Muscle layer of colon (tissue), 2 donors: ENCODE measurements around the gene HBE1.
"Not testable (repeated sequence)": the region's sequence is repeated elsewhere in the genome, so short reads cannot be mapped to it uniquely, and the experiment has no call there.

Experiments used
- H3K27ac ChIP-seq: one replicate; pipeline ENCODE4 v1.7.0; 2013; ENCODE audit warnings: low read depth, mild to moderate bottlenecking, low read length, moderate library complexity
- H3K27me3 ChIP-seq, 2 donors: one replicate each; pipeline ENCODE4 v1.7.0; 2013; ENCODE audit warnings: low read length in 2 of 2, mild to moderate bottlenecking in 2 of 2; ENCODE audit not compliant: insufficient read depth in 2 of 2, control insufficient read depth in 1 of 2
- H3K36me3 ChIP-seq: one replicate; pipeline ENCODE4 v1.7.0; 2013; ENCODE audit warnings: mild to moderate bottlenecking, low read length; ENCODE audit not compliant: insufficient read depth
- H3K4me1 ChIP-seq: one replicate; pipeline ENCODE4 v1.7.0; 2013; ENCODE audit warnings: mild to moderate bottlenecking, low read length; ENCODE audit not compliant: insufficient read depth
- H3K4me3 ChIP-seq, 2 donors: one replicate each; pipeline ENCODE4 v1.7.0; 2013; ENCODE audit warnings: low read length in 2 of 2, low read depth in 1 of 2, mild to moderate bottlenecking in 1 of 2, moderate library complexity in 1 of 2
- H3K9ac ChIP-seq: one replicate; pipeline ENCODE4 v1.7.0; 2013; ENCODE audit warnings: low read length
- H3K9me3 ChIP-seq: one replicate; pipeline ENCODE4 v1.7.0; 2013; ENCODE audit warnings: mild to moderate bottlenecking, low read length
- donor health status: abdominal sarcoma.
- donor health status: Adenocarcinoma of cecum.

The HBE1 gene

GRCh38 chr11:5267033-5267563 is 2.6 kb downstream of the HBE1 start:
- no peaks in the 10 kb centered on the region for H3K36me3 ChIP-seq
- H3K4me1 ChIP-seq = no peaks in the 10 kb centered on the region
- H3K9me3 ChIP-seq = no peaks in the 10 kb centered on the region
- H3K4me3 ChIP-seq = no peak overlapping the region
- no peak overlapping the region for H3K27ac ChIP-seq
- no peak overlapping the region for H3K9ac ChIP-seq
- no peaks in the 10 kb centered on the region for H3K27me3 ChIP-seq

GRCh38 chr11:5266609-5267008 is 3.1 kb downstream of the HBE1 start:
- H3K9me3 ChIP-seq = no peaks in the 10 kb centered on the region
- no peaks in the 10 kb centered on the region for H3K27me3 ChIP-seq
- H3K27ac ChIP-seq = no peak overlapping the region
- H3K4me3 ChIP-seq = no peak overlapping the region
- H3K4me1 ChIP-seq = no peaks in the 10 kb centered on the region
- no peak overlapping the region for H3K9ac ChIP-seq
- no peaks in the 10 kb centered on the region for H3K36me3 ChIP-seq

GRCh38 chr11:5265832-5266231 is 3.9 kb downstream of the HBE1 start:
- no peak overlapping the region for H3K4me3 ChIP-seq
- no peaks in the 10 kb centered on the region for H3K9me3 ChIP-seq
- no peaks in the 10 kb centered on the region for H3K27me3 ChIP-seq
- no peak overlapping the region for H3K9ac ChIP-seq
- no peaks in the 10 kb centered on the region for H3K4me1 ChIP-seq
- H3K36me3 ChIP-seq = no peaks in the 10 kb centered on the region
- no peak overlapping the region for H3K27ac ChIP-seq

GRCh38 chr11:5258543-5259262 is 11.0 kb downstream of the HBE1 start:
- Histone ChIP-seq H3K36me3 (no peaks in the 10 kb centered on the region), H3K9ac (no peak overlapping the region), H3K4me1 (no peaks in the 10 kb centered on the region), H3K4me3 (no peak overlapping the region), H3K27ac (no peak overlapping the region), H3K9me3 (no peaks in the 10 kb centered on the region), H3K27me3 (no peaks in the 10 kb centered on the region)

- Histone ChIP-seq H3K27me3 (no peaks in the 10 kb centered on the region), H3K36me3 (no peaks in the 10 kb centered on the region), H3K9ac (no peak overlapping the region), H3K4me1 (no peaks in the 10 kb centered on the region), H3K27ac (no peak overlapping the region), H3K4me3 (no peak overlapping the region), H3K9me3 (no peaks in the 10 kb centered on the region)
Measured at GRCh38 chr11:5257296-5257695, 12.4 kb downstream of the HBE1 start.

- H3K4me3 ChIP-seq, H3K36me3 ChIP-seq, H3K9me3 ChIP-seq, H3K27ac ChIP-seq, H3K9ac ChIP-seq, H3K27me3 ChIP-seq, H3K4me1 ChIP-seq: not testable (repeated sequence)
Measured at GRCh38 chr11:5254646-5255413, 14.9 kb downstream of the HBE1 start, which contains the start of gene HBG2. Gene HBG2 (minus strand): TSS chr11:5254781. CDS start chr11:5254728, 53 bp downstream.

- H3K4me1 ChIP-seq, H3K36me3 ChIP-seq, H3K27ac ChIP-seq, H3K9ac ChIP-seq, H3K9me3 ChIP-seq, H3K4me3 ChIP-seq, H3K27me3 ChIP-seq: not testable (repeated sequence)
Measured at GRCh38 chr11:5254023-5254422, 15.7 kb downstream of the HBE1 start.

GRCh38 chr11:5253440-5253839 is 16.3 kb downstream of the HBE1 start:
- not testable (repeated sequence) for H3K36me3 ChIP-seq, H3K27ac ChIP-seq, H3K4me1 ChIP-seq, H3K9ac ChIP-seq, H3K4me3 ChIP-seq, H3K9me3 ChIP-seq, H3K27me3 ChIP-seq

- H3K27ac ChIP-seq = no peak overlapping the region
- no peaks in the 10 kb centered on the region for H3K4me1 ChIP-seq
- no peak overlapping the region for H3K4me3 ChIP-seq
- H3K9me3 ChIP-seq = no peaks in the 10 kb centered on the region
- H3K36me3 ChIP-seq = no peaks in the 10 kb centered on the region
- H3K9ac ChIP-seq = no peak overlapping the region
- no peaks in the 10 kb centered on the region for H3K27me3 ChIP-seq
Measured at GRCh38 chr11:5252919-5253265, 16.9 kb downstream of the HBE1 start.

- H3K27ac ChIP-seq = no peak overlapping the region
- no peak overlapping the region for H3K9ac ChIP-seq
- H3K4me3 ChIP-seq = no peak overlapping the region
- H3K27me3 ChIP-seq = no peaks in the 10 kb centered on the region
- no peaks in the 10 kb centered on the region for H3K36me3 ChIP-seq
- no peaks in the 10 kb centered on the region for H3K9me3 ChIP-seq
- no peaks in the 10 kb centered on the region for H3K4me1 ChIP-seq
Measured at GRCh38 chr11:5252192-5252918, 17.4 kb downstream of the HBE1 start.

GRCh38 chr11:5251746-5252145 is 18.0 kb downstream of the HBE1 start:
- no peak overlapping the region for H3K27ac ChIP-seq
- H3K9me3 ChIP-seq = no peaks in the 10 kb centered on the region
- H3K4me3 ChIP-seq = no peak overlapping the region
- H3K36me3 ChIP-seq = no peaks in the 10 kb centered on the region
- no peaks in the 10 kb centered on the region for H3K27me3 ChIP-seq
- no peaks in the 10 kb centered on the region for H3K4me1 ChIP-seq
- no peak overlapping the region for H3K9ac ChIP-seq
